Muscle of leg (tissue), 11 donors: ENCODE data around the gene POLR1B. TPM values are rescaled to one million over a fixed set of nuclear protein-coding genes. Genes with fewer than 3 reads are reported as not detected.
"Not testable (repeated sequence)": the region's sequence is repeated elsewhere in the genome, so short reads cannot be mapped to it uniquely, and the experiment has no call there.

ENCODE experiments used
- DNase-seq: peaks from one replicate; pipeline ENCODE4 v3.0.0; 2013
- H3K27ac ChIP-seq: one replicate; pipeline ENCODE4 v1.5.1; 2013; ENCODE audit warnings: mild to moderate bottlenecking, low read length, control low read depth
- H3K27me3 ChIP-seq: one replicate; pipeline ENCODE4 v1.6.1; 2013; ENCODE audit warnings: low read length; ENCODE audit not compliant: control insufficient read depth, insufficient read depth
- H3K36me3 ChIP-seq: one replicate; pipeline ENCODE4 v1.6.1; 2013; ENCODE audit warnings: low read length; ENCODE audit not compliant: control insufficient read depth, insufficient read depth
- H3K4me1 ChIP-seq: one replicate; pipeline ENCODE4 v1.6.1; 2013; ENCODE audit warnings: low read length; ENCODE audit not compliant: control insufficient read depth, insufficient read depth
- H3K4me3 ChIP-seq: one replicate; pipeline ENCODE4 v1.5.1; 2013; ENCODE audit warnings: low read length, control low read depth
- H3K9me3 ChIP-seq: replicated peaks from 2 replicates; pipeline ENCODE4 v1.6.1; 2013; ENCODE audit warnings: low read depth, low read length; ENCODE audit not compliant: control insufficient read depth
- WGBS: methylation state at CpG from one replicate; pipeline ENCODE4 v1.1.5; 2013; ENCODE audit warnings: missing lambda C conversion rate; ENCODE audit not compliant: insufficient coverage; 5-methylcytosine and 5-hydroxymethylcytosine counted together
- polyA plus RNA-seq, 8 donors: library from polyadenylated mRNA; unstranded; fragments of 120-200 nt; gene quantifications; one replicate each; pipeline versions ENCODE4 v1.2.1 to v1.2.3, GENCODE V29; 2013; ENCODE audit warnings: inconsistent platforms in 1 of 8, low replicate concordance in 1 of 8; ENCODE audit not compliant: insufficient read length in 8 of 8, insufficient read depth in 1 of 8
- total RNA-seq: library from RNA; stranded (reverse); fragments of 120-200 nt; gene quantifications from one replicate; pipeline ENCODE4 v1.2.4, GENCODE V29; 2013

POLR1B gene
- total and polyA plus RNA-seq, 9 donors: 10.8 to 18.7 (median 13.6) TPM

DNA sequence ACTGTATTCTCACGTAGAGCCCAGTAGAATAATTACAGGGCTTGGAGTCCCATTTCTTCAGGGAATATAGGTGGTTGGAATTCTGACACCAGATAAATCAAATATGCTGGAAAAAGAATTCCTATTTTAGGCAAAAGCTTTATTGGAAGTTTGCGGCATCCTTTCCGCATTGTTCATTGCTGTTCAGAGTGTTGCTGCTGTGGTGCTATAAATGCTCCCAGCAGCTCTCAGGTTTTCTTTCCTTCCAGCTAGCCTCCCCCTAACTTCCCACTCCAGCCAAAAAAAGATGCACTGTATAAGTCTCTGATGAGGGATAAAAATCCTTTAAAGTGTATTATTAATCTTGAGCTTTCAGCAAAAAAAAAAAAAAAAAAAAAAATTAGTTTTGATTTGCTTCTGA lies 25.5 kb upstream of the POLR1B start:
- WGBS: no CpG with 5 or more reads among the region's 3 CpGs
- no peak overlapping the region for H3K4me3 ChIP-seq
- peaks cover 2% of the 10 kb centered on the region for H3K9me3 ChIP-seq
- no peaks in the 10 kb centered on the region for H3K27me3 ChIP-seq
- no peaks in the 10 kb centered on the region for H3K4me1 ChIP-seq
- no peak for DNase-seq
- H3K36me3 ChIP-seq: peaks cover 22% of the 10 kb centered on the region
- H3K27ac ChIP-seq: no peak overlapping the region

DNA sequence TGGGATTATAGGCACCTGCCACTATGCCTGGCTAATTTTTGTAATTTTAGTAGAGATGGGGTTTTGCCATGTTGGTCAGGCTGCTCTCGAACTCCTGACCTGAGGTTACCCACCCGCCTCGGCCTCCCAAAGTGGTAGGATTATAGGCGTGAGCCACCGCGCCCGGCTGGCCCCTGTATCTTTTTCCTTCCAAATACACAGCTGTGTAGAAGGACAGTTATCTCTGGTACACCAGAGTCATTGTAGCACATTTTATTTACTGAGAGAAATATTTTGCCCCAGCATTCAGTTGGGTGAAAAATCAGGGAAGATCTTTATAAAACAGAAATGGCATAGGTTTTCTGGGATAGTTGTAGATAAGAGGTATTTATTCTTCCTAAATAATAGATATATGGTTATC lies 23.5 kb upstream of the POLR1B start:
- Histone ChIP-seq H3K36me3 (peaks cover 39% of the 10 kb centered on the region), H3K27me3 (no peaks in the 10 kb centered on the region), H3K9me3 (peaks cover 2% of the 10 kb centered on the region), H3K27ac (no peak overlapping the region), H3K4me1 (no peaks in the 10 kb centered on the region), H3K4me3 (no peak overlapping the region)
- DNase-seq: no peak
- no CpG with 5 or more reads among the region's 7 CpGs for WGBS

DNA sequence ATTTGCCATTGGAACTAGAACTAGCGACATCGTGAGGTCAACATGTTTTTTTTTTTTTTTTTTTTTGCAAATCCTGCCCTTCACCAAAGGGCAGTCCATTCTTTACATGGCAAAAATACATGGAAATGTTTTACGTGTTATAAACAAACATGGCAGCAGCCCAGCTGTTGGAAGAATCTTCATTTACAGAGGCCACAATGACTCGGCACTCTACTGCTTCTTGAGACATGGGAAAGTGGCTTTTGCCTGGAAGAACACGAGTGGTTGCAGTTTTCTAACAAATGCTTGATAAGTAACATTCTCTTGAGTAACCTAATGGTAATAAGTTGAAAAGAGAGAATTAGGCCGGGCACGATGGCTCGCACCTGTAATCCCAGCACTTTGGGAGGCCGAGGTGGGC lies 22.8 kb upstream of the POLR1B start:
- Histone ChIP-seq H3K4me3 (no peak overlapping the region), H3K4me1 (no peaks in the 10 kb centered on the region), H3K36me3 (peaks cover 36% of the 10 kb centered on the region), H3K27ac (no peak overlapping the region), H3K9me3 (peaks cover 2% of the 10 kb centered on the region), H3K27me3 (no peaks in the 10 kb centered on the region)
- 100% methylated on average over 2 of the region's 9 CpGs for WGBS
- no peak for DNase-seq

DNA sequence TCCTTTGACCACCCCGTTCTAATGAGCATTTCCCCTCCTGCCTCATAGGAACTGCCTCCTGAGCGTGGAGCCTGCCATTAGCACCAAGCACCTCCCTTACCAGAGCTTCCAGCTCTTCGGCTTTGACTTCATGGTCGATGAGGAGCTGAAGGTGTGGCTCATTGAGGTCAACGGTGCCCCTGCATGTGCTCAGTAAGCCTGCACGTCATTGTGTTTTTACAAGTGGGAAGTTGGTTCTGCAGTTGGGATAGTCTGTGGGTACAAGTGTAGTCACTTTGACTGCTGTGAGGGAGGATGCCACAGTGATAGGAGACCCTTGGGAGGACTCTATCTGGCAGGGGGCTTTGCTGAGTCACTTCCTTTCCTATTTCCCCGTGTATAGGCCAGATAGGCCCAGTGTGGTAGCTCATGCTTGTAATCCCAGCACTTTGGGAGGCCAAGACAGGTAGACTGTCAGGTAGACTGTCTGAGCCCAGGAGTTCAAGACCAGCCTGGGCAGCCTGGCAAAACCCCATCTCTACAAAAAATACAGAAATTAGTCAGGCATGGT lies 22.0 kb upstream of the POLR1B start:
- H3K27ac ChIP-seq: no peak overlapping the region
- peaks cover 34% of the 10 kb centered on the region for H3K36me3 ChIP-seq
- H3K4me1 ChIP-seq: no peaks in the 10 kb centered on the region
- no peaks in the 10 kb centered on the region for H3K9me3 ChIP-seq
- H3K4me3 ChIP-seq: no peak overlapping the region
- no peaks in the 10 kb centered on the region for H3K27me3 ChIP-seq
- DNase-seq: no peak
- WGBS: 83% methylated on average over 4 of the region's 7 CpGs

DNA sequence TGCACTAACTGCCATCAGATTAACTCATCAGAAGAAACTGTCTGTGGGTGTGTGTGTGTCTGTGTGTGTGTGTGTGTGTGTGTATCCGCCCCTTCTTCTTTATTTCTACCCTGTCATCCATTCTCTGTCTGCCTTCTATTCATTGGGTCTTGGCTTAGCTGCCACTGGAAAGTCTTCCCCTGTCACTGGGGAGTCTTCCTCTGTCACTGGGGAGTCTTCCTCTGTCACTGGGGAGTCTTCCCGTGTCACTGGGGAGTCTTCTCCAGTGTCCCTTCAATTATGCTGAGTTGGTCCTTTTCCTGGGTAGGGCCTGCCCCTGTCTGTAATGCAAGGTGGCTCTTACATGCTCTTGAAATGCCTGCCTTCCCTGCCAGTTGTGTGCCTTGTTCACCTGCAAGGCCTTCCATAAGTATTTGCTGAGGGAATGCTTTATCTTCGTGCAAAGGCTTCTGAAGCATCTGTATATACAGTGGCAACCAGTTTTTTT lies 18.9 kb upstream of the POLR1B start:
- Histone ChIP-seq H3K4me3 (no peak overlapping the region), H3K4me1 (no peaks in the 10 kb centered on the region), H3K9me3 (no peaks in the 10 kb centered on the region), H3K36me3 (peaks cover 36% of the 10 kb centered on the region), H3K27ac (no peak overlapping the region), H3K27me3 (no peaks in the 10 kb centered on the region)
- DNase-seq: no peak
- WGBS: 100% methylated on average over 1 of the region's 3 CpGs

DNA sequence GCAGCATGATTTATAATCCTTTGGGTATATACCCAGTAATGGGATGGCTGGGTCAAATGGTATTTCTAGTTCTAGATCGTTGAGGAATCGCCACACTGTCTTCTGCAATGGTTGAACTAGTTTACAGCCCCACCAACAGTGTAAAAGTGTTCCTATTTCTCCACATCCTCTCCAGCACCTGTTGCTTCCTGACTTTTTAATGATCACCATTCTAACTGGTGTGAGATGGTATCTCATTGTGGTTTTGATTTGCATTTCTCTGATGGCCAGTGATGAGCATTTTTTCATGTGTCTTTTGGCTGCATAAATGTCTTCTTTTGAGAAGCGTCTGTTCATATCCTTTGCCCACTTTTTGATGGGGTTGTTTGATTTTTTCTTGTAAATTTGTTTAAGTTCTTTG lies 18.0 kb upstream of the POLR1B start:
- not testable (repeated sequence) for H3K9me3 ChIP-seq, DNase-seq, H3K27ac ChIP-seq, H3K4me1 ChIP-seq, H3K27me3 ChIP-seq, H3K4me3 ChIP-seq
- H3K36me3 ChIP-seq: peaks cover 44% of the 10 kb centered on the region
- no CpG with 5 or more reads among the region's 3 CpGs for WGBS

DNA sequence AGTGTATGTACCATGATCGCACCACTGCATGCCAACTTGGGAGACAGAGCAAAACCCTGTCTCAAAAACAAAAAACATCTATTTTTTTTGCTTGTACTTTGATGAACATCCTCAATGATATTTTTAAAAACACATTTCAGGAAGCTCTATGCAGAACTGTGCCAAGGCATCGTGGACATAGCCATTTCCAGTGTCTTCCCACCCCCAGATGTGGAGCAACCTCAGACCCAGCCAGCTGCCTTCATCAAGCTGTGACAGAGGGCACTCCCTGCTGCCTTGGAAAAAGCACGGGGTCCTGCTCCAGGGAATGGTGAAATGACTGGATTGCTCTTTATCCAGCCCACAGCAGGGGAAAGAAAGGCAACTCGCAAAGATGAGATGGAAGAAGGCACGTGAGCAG lies 13.7 kb upstream of the POLR1B start:
- Histone ChIP-seq H3K9me3 (no peaks in the 10 kb centered on the region), H3K4me3 (no peak overlapping the region), H3K4me1 (no peaks in the 10 kb centered on the region), H3K27ac (no peak overlapping the region), H3K27me3 (no peaks in the 10 kb centered on the region), H3K36me3 (peaks cover 19% of the 10 kb centered on the region)
- 94% methylated on average over 4 of the region's 5 CpGs for WGBS
- DNase-seq: no peak

DNA sequence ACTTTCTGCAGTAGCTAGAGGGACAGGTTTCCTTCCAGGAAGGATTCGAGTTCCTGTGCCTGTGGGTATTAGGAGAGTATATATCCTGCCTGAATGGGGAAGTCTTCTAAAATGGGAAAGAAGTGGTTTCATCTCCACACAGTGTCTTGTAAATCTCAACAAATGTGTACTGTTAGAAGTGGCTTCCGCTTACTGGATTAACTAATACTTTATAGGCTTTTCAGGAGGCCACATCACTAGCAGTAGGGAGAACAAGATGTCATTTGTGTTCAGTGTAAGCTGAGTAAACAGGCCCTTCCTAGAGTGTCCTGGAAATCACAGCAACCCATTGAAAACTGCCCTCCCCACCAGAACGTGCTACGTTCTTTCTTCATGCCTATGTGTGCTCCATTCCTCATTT lies 12.5 kb upstream of the POLR1B start:
- peaks cover 19% of the 10 kb centered on the region for H3K36me3 ChIP-seq
- no CpG with 5 or more reads among the region's 4 CpGs for WGBS

DNA sequence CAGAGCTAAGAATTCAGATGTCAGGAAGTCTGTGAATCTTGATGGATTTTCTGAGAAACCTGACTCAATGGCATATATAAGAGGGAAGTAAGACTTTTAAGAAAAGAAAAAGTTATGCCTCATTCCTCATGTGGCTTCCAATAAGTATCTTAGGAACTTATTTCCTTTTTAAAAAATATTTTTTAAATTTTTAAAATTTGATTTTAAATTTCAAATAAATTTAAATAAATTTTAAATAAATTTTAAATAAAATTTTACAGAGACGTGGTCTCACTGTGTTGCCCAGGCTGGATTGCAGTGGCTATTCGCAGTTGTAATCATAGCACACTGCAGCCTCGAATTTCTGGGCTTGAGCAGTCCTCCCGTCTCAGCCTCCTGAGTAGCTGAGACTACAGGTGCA lies 11.5 kb upstream of the POLR1B start:
- DNase-seq: no peak
- H3K27ac ChIP-seq: no peak overlapping the region
- H3K27me3 ChIP-seq: no peaks in the 10 kb centered on the region
- H3K36me3 ChIP-seq: peaks cover 19% of the 10 kb centered on the region
- no peaks in the 10 kb centered on the region for H3K4me1 ChIP-seq
- H3K9me3 ChIP-seq: no peaks in the 10 kb centered on the region
- WGBS: 96% methylated on average over 4 of the region's 4 CpGs
- H3K4me3 ChIP-seq: no peak overlapping the region

More for the DNA sequence above, 12.5 kb upstream of the POLR1B start:
- Histone ChIP-seq H3K4me1 (no peaks in the 10 kb centered on the region), H3K4me3 (no peak overlapping the region), H3K27ac (no peak overlapping the region), H3K27me3 (no peaks in the 10 kb centered on the region), H3K9me3 (no peaks in the 10 kb centered on the region)
- peak; percentile 19 for DNase-seq

DNA sequence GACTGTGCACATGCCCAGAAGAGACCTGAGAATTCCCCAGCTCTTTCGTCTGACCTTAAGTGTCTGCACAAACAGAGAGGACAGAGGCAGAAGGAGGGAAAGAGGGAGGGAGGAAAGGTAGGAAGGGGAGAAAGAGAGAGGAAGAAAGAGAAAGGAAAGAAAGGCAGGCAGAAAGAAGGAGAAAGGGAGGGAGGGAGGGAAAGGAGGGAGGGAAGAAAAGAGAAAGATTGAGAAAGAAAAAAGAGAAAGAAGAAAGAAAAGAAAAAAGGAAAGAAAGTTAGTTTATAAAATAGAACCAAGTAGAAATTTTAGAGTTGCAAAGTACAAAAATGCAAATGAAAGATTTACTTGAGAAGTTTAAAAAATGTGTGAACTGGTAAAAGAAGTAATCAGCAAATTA lies 7.4 kb upstream of the POLR1B start:
- no peaks in the 10 kb centered on the region for H3K9me3 ChIP-seq
- 44% methylated on average over 1 of the region's 1 CpG for WGBS
- peaks cover 9% of the 10 kb centered on the region for H3K36me3 ChIP-seq
- H3K4me3 ChIP-seq: no peak overlapping the region
- H3K27me3 ChIP-seq: no peaks in the 10 kb centered on the region
- DNase-seq: no peak
- H3K27ac ChIP-seq: no peak overlapping the region
- H3K4me1 ChIP-seq: no peaks in the 10 kb centered on the region

DNA sequence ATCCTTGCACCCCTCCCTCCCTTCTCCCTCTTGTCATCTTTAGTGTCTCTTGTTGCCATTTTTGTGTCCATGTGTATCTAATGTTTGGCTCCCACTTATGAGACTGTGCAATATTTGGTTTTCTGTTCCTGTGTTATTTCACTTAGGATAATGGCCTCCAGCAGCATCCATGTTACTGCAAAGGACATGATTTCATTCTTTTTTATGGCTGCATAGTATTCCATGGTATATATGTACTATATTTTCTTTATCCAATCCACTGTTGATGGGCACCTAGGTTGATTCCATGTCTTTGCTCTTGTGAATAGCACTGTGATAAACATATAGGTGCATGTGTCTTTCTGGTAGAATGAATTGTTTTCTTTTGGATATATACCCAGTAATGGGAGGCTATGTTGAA lies 5.6 kb upstream of the POLR1B start:
- not testable (repeated sequence) for H3K4me1 ChIP-seq, H3K9me3 ChIP-seq, H3K4me3 ChIP-seq, H3K27me3 ChIP-seq, DNase-seq, H3K27ac ChIP-seq, H3K36me3 ChIP-seq
